GM19099 (cell line): ENCODE data around the gene HOXB9.

Source experiments
- POLR2A ChIP-seq: IDR thresholded peaks from 3 replicates; pipeline ENCODE4 v1.6.1; 2011; ENCODE audit warnings: low read depth; ENCODE audit not compliant: insufficient read length; ENCODE audit errors: extremely low read depth

HOXB9 gene

GRCh38 chr17:48626245-48627117 lies at the start of gene HOXB9:
Gene HOXB9 (minus strand): TSS chr17:48626358. CDS start chr17:48626269, 89 bp downstream.
- TF ChIP-seq POLR2A = no peak

- TF ChIP-seq POLR2A = no peak
These were observed 46.2 kb upstream of the HOXB9 start for GRCh38 chr17:48672340-48672739.

- TF ChIP-seq POLR2A = no peak
These were observed 45.6 kb upstream of the HOXB9 start for GRCh38 chr17:48671697-48672171.

GRCh38 chr17:48663134-48663924 lies 37.2 kb upstream of the HOXB9 start:
- no peak for TF ChIP-seq POLR2A

- TF ChIP-seq POLR2A = no peak
These were observed 29.8 kb upstream of the HOXB9 start for GRCh38 chr17:48655913-48656312.

GRCh38 chr17:48649741-48650140 lies 23.6 kb upstream of the HOXB9 start:
- no peak for TF ChIP-seq POLR2A

- TF ChIP-seq POLR2A = no peak
These were observed 21.7 kb upstream of the HOXB9 start for GRCh38 chr17:48647963-48648245.

GRCh38 chr17:48647103-48647962 lies 21.2 kb upstream of the HOXB9 start:
- peak; percentile 55 for TF ChIP-seq POLR2A

GRCh38 chr17:48646183-48647102 lies 20.3 kb upstream of the HOXB9 start:
- peak; percentile 35 for TF ChIP-seq POLR2A

GRCh38 chr17:48645639-48646182 lies 19.6 kb upstream of the HOXB9 start:
- TF ChIP-seq POLR2A = no peak

GRCh38 chr17:48644910-48645557 lies 18.9 kb upstream of the HOXB9 start:
- TF ChIP-seq POLR2A = no peak

- TF ChIP-seq POLR2A = no peak
These were observed 18.0 kb upstream of the HOXB9 start for GRCh38 chr17:48644159-48644558.

- TF ChIP-seq POLR2A = no peak
These were observed 17.5 kb upstream of the HOXB9 start for GRCh38 chr17:48643697-48644012.
